SK-N-MC (cell line): ENCODE data around the gene CUL4B.

Experiments used
- FOXP2 ChIP-seq: optimal IDR thresholded peaks from 2 replicates; pipeline ENCODE3; 2011; ENCODE audit warnings: mild to moderate bottlenecking, moderate library complexity; ENCODE audit not compliant: insufficient read depth; ENCODE audit errors: extremely low read length, control extremely low read depth
- POLR2AphosphoS5 ChIP-seq: IDR thresholded peaks from 2 replicates; pipeline ENCODE4 v1.6.1; 2012; ENCODE audit warnings: mild to moderate bottlenecking, low read depth, low read length, borderline replicate concordance

GRCh38 chrX:120556251-120556650, 4.5 kb downstream of the CUL4B start:
- TF ChIP-seq POLR2AphosphoS5: no peak
- no peak for TF ChIP-seq FOXP2
